CD4-positive, alpha-beta T cell treated with Interleukin-12 subunit alpha and Interleukin-12 subunit beta, for 1 hour (primary cell): ENCODE data around the gene B4GALT7.
"Not testable (repeated sequence)": the region's sequence is repeated elsewhere in the genome, so short reads cannot be mapped to it uniquely, and the experiment has no call there.

Experiments
- DNase-seq: peaks from one replicate; pipeline ENCODE4 v3.0.0-alpha.2; 2020

The B4GALT7 gene, protein sequence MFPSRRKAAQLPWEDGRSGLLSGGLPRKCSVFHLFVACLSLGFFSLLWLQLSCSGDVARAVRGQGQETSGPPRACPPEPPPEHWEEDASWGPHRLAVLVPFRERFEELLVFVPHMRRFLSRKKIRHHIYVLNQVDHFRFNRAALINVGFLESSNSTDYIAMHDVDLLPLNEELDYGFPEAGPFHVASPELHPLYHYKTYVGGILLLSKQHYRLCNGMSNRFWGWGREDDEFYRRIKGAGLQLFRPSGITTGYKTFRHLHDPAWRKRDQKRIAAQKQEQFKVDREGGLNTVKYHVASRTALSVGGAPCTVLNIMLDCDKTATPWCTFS

DNA sequence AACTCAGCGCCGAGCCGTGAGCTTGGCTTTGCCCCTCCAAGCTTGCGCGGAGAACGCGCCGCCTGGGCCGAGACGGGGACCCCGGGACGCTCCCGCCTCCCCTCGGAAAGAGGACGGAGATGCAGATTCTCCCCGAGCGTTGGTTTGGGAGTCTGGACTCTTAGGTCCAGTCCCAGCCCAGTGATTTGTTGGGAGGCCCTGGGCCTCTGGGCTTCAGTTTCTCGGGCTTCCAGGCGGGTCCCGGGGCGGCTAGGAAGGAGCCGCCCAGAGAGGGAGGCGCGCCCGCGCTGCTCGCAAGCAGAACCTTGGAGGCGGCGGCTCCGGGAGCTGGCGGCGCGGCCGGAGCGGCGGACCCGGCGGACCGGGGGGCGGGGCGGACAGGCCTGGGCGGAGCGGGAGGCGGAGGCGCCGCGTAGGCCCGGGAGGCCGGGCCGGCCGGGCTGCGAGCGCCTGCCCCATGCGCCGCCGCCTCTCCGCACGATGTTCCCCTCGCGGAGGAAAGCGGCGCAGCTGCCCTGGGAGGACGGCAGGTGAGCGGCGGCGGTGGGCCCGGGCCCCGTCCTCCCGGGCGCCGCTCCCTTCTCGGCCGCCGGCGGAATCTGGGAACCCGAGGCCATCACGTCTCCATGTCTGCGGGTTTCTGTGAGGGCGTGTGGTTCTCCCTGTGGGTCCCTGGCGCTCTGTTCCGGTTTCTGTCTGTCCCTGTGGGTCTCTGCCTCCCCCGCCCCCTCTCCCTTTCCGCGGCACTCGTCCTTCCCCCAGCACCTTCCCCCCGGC is at the start of gene B4GALT7:
Gene B4GALT7, plus strand, starts transcription at position 402 of the 777 bp plus-strand sequence. Its CDS starts 79 bp downstream, at position 481.
- peak; percentile 84 for DNase-seq

DNA sequence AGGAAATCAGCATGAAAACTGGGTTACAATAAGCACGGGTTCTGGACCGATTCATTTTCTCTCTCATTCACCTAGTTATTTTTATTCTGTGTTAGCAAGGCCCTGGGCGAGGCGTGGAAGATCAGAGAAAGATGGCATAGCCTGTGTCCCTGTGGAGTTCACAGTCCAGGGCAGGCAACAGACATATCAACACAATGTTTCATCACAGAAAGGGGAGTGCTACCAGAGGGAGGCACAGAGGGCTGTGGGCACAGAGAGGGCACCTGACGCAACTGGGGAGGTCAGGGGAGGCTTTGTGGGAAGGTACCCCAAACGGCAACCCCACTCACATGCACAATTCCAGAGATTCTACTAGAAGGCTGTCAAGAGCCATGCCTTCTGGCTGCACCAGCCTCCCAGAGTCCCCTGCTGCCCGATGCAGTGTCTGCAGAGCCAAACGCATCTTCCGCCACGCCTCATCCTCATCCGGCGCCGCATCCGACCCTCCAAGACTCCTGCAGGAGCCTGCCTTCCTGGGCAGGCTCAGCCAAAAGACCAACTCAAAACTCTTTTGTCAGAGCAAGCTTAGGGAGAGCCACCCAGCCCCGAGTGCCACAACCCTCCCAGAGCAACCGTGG is 47.0 kb upstream of the B4GALT7 start:
- DNase-seq: no peak

DNA sequence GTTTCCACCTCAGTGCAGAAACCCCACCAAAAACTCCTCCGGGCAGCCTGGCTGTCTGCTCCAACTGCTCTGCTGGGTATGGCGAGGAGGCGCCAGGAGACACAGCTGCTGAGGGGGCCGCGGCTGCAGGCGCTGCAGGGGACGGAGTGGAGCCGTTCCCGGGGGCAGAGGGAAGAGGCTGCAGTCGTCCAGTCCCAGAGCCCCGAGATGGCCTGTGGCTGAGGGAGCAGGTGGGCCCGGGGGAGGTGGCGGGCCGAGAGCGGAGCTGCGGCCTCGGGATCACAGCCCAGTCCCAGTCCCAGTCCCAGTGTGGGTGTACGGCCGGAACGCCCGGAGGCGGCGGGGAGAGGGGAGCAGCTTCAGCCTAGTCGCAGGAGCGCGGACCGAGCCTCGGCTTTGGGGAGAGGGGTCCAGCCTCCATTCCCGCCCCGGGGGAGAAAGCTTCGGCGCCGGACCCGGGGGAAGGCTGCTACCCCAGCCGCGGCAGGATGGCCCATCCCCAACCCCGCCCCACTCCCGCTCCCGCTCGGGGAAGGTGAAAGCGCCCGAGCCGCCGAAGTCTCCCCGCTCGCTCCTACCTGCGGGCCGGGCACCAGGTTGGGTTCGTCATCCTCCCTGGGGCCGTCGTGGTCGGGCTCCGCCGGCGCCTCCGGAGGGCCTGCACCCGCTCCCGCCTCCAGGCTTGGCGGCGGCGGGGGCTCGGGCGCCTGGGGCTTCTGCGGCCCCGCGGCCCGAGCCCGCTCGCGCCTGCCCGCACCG is 46.1 kb upstream of the B4GALT7 start:
- no peak for DNase-seq

DNA sequence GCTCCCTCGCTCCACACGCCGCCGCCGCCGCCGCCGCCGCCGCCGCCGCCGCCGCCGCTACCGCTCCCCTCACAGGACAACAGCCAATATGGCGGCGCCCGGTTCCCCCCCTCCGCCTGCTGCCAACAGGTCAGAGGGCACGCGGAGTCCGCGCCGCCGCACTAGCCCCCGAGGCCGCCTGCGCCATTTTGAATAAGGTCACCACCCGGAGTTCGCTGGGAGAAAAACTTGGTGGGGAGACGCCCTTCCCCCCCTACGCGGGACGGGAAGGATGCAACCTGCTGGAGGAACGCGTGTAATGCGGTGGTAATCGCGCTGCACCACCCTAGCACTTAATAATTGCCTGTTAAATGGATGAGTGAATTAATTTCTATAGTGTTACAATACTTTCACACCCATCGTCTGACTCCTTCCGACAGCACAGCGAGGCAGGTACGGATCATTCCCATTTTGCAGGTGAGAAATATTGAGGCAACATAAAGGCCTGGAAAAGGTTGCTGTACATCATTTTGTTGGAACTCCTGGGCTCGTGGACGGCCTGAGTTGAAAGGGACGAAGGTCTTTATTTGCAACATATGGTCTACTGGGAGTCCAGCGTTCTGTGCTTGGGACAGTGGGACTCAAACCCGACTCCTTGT is 45.3 kb upstream of the B4GALT7 start, which contains the start of gene FAM193B:
Gene FAM193B, minus strand, starts transcription at position 90 of the 638 bp plus-strand sequence. CDS start 105 bp downstream, outside the sequence.
- DNase-seq: peak; percentile 96

DNA sequence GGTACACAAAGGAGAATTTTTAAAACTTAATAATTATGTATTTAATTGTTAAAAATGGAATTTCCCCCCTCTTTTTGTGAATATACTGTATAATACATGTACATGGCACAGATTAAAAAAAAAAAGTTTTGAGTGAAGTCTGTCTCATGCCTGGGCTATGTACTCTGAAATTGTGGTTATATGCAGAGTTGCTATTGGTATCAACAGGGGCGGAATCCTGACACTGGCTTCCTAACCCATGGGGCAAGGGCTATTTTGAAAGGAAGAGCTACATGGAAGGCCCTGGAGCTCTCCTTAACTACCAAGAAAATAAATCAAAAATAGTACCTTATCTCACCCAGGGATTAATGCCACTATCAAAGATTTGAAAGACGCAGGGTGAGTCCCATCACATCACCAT is 44.7 kb upstream of the B4GALT7 start:
- DNase-seq: no peak

DNA sequence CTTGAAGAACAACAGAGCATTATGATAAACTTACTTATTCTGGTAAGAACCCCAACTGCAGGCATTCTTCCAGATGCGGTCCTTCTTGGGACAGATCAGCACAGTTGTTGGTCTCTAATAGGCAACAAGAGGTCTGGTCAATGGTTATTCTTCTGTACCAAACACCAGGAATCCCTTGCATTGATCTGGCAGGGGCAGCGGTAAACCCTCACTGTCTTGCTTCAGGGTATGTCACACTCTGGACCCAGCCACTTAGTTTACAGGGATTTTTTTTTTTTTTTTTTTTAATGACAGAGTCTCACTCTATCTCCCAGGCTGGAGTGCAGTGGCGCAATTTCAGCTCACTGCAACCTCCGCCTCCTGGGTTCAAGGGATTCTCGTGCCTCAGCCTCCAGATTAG is 44.3 kb upstream of the B4GALT7 start:
- DNase-seq: no peak

DNA sequence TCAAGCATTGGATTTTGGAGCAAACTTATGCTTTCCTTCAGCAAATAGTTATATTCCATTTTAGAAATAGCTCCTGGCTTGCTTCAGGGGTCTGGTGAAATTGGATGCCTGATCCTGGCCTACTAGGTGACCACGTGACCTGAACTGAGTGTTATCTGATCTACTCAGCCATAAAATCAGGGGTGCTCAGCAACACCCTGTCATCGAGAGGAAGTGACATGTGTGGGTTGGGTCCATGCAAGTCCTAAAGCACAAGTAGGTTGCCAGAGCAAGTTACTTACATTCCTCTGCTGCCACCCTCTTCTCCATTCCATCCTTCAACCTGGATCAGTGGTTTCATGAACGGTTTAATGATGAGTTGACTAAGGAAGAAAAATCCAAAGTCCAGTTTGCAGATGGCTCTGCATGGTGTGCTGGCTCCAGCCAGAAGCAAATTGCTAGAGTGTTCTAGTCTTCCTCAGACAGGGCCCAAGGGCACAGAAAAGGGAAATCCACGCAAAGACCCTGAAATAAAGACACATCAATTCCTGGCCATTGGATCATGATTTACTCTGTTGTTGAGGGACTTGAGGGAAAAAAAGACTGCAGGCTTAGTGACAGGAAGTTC is 42.8 kb upstream of the B4GALT7 start:
- peak; percentile 47 for DNase-seq

DNA sequence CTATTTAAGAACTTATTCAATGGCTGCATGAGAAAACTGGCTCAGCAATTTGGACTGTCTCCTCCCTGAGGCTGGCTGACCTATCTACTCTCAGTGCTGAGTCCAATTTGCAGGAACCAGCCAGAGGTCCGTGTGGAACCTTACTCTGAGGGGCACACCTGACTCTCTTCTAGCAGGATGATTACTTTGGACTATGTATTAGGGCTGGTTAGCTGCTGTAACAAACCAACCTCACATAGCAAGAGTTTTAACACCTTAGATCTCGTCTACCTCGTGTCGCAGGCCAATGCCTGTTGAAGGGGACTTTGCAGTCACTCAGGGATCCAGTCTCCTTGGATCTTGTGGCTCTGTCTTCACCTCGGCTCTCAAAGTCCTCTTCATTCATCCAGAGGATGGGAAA is 42.1 kb upstream of the B4GALT7 start:
- no peak for DNase-seq

DNA sequence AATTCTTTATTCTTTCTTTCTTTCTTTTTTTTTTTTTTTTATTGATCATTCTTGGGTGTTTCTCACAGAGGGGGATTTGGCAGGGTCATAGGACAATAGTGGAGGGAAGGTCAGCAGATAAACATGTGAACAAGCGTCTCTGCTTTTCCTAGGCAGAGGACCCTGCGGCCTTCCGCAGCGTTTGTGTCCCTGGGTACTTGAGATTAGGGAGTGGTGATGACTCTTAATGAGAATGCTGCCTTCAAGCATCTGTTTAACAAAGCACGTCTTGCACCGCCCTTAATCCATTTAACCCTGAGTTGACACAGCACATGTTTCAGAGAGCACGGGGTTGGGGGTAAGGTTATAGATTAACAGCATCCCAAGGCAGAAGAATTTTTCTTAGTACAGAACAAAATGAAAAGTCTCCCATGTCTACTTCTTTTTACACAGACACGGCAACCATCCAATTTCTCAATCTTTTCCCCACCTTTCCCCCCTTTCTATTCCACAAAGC is 40.4 kb upstream of the B4GALT7 start:
- not testable (repeated sequence) for DNase-seq

DNA sequence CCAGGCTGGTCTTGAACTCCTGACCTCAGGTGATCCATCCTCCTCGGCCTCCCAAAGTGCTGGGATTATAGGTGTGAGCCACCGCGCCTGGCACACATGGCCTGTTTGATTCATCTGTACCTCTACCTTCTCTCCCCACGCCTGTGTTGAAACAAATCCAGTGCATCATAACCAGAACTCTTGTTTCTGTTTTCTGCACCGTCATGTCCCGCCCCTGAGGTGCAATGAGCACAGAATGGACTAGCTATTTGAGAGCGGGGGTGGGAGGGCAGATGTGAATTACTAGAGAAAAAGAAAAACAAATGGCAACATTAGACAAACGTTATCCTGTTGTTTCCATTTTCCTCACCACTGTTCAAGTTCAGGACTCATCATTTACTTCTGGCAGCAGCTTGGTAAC is 34.9 kb upstream of the B4GALT7 start:
- no peak for DNase-seq

DNA sequence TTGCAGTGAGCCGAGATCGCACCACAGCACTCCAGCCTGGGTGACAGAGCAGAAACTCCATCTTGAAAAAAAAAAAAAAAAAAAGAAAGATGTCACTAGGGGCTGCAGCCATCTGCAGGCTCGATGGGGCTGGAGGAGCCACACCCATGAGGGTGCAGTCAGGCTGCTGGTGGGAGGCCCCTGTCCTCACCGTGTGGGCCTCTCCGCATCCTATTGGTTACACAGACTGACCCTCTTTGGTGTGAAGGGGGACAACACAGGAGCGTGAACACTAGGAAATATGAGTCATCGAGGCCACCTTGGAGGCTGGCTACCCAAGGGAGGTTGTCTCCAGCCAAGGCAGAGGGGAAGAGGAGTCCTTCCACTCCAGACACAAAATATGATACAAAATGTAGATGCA is 31.6 kb upstream of the B4GALT7 start:
- no peak for DNase-seq

DNA sequence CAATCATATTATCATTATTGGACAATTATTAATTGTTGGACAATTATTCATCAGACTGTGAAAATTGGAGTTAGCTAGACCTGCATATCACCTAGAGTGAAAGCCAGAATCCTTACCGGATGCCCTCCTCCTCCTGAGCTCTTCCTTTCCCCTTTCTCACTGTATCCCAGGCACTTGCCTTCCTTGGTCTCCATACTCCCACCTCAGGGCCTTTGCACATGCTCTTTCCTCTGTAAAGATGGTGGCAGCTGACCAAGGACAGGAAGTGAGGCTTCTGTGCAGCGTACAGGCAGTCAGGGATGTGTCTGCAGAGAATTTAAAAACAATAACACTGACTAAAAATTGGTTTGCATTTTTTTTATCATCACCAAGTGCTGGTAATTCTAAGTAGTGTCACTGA is 30.0 kb upstream of the B4GALT7 start:
- no peak for DNase-seq

DNA sequence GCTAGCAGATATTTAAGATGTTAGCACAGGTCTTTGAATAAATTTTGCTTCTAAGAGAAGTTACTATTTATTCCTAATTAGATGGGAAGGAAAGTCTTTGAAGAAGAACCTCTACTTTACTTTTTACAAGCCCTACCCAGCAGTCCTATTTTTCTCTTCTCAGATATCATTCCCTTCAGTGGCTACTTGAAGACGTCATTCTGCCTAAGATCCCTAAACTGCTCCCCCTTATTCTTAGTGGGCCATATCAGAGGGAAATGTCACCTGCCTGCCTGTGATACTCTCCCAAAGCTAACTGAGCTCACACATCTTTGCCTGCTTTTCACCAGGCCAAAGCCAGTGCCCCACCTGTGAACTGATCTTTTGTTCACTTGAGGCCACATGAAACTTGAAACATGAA is 24.4 kb upstream of the B4GALT7 start:
- no peak for DNase-seq

DNA sequence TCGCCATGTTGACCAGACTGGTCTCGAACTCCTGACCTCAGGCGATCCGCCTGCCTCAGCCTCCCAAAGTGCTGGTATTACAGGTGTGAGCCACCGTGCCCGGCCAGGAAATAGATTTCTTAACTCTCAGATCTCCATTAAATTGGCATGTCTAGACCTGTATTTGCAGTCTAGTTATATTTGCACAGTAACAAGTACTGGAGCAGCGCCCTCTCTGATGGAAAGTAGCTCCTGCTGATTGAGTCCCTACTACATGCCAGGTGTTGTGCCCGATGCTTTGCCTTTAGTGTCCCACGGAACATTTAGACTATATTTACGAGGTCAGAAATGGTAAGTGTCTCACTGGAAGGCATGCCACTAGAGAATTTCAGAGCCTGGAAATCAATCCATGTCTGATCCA is 23.8 kb upstream of the B4GALT7 start:
- DNase-seq: no peak

DNA sequence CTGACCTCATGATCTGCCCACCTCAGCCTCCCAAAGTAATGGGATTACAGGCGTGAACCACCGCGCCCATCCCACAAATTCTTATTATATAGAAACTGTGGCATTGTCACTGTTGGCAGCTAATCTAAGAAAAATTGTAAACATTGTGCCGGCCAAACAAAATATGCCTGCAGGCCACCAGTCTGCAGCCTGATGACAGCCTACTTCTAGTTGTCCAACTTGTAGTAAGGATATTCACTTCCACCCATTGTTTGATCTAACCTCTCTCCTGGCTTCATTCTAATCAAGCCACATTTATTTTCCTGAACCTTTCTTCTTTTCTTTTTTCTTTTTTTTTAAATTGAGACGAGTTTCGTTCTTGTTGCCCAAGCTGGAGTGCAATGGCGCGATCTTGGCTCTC is 21.6 kb upstream of the B4GALT7 start:
- DNase-seq: no peak

DNA sequence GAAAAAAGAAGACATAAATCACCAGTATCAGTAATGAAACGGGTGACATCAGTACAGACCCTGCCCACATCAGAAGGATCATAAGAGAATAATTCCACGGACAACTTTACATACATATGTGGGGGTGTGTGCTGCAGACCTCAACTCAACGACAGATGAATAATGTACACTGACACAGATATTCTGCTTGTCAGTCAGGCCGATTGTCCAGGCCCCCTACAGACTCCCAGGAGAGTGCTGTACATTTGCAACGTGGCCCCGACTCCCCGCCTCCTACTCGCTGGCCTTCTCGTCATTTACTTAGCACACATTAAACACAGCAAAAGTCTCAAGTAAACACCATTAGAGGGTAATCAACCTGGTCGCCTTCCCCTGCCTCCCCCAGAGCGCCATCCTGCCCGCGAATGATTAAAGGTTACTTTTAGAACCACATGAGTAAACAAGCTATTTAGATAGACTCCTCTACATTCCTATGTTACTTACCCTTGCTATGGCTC is 11.5 kb upstream of the B4GALT7 start:
- DNase-seq: no peak

DNA sequence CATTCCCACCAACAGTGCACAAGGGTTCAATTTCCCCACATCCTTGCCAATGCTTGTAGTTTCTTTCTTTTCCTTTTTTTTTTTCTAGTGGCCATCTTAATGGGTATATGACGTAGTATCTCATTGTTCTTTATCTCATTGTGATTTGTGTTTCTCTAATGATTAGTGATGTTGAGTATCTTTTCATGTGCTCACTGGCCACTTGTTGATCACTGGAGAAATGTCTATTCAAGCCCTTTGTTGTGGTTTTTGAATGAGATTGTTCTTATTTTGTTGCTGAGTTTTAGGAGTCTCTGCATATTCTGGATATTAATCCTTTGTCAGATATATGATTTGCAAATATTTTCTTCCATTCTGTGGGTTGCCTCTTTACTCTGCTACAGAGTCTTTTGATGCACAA is 9.5 kb upstream of the B4GALT7 start:
- DNase-seq: no peak

DNA sequence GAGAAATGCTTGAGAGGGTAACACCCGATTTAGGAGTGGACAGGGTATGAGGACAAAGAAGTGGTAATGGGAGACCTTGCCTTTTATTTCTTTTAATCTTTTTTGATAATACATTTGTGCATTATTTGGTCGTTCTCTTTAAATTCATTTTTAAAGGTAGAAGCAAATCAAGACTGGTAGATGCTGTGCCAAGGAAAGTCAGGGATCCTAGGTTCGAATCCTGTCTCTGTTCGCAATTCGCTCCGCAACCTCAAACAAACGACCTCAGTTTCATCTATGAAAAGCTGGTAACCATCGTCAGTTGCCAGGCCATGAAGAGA is 8.3 kb upstream of the B4GALT7 start:
- no peak for DNase-seq

DNA sequence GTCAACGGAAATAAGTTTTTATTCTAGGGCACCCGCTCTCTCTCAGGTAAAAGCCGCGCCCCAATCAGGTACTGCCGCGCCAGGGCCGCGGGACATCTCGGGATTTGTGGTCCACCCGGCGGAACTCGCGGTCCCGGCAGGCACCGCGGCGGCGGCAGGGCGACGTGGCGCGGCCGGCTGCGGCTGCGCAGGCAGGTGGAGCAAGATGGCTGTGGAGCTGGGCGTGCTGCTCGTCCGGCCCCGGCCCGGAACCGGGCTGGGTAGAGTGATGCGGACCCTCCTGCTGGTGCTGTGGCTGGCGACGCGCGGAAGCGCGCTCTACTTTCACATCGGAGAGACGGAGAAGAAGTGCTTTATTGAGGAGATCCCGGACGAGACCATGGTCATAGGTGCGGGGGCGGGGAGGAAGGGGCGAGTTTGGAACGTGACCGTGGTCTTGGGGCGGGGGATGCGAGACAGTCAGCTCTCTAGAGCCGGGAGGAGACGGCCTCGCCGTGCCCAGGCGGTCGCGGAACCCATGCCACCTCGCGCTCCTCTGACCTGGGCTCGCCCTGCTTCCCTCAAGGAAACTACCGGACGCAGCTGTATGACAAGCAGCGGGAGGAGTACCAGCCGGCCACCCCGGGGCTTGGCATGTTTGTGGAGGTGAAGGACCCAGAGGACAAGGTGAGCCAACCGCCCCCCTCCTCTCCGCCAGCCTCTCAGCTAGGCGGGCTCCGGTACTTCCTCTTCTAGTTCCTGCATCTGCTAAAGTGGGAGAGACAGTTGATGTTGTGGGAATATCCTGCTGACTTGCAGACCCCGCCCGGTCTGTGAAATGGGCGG is 7.7 kb upstream of the B4GALT7 start, which contains the start of gene TMED9:
Gene TMED9, plus strand, starts transcription at position 194 of the 825 bp plus-strand sequence. Its CDS starts 12 bp downstream, at position 206.
- DNase-seq: peak; percentile 90

DNA sequence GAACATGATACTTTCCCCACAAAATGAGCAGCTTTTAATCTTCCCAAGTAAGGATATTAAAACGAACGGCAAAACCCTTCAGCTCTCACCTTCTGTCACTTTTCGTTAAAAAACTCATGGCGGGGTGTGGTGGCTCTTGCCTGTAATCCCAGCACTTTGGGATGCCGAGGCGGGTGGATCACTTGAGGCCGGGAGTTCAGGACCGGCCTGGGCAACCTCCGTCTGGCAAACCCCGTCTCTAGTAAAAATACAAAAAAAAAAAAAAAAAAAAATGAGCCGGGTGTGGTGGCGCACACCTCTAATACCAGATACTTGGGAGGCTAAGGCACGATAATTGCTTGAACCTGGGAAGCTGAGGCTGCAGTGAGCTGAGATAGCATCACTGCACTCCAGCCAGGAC is 7.0 kb upstream of the B4GALT7 start:
- DNase-seq: no peak

DNA sequence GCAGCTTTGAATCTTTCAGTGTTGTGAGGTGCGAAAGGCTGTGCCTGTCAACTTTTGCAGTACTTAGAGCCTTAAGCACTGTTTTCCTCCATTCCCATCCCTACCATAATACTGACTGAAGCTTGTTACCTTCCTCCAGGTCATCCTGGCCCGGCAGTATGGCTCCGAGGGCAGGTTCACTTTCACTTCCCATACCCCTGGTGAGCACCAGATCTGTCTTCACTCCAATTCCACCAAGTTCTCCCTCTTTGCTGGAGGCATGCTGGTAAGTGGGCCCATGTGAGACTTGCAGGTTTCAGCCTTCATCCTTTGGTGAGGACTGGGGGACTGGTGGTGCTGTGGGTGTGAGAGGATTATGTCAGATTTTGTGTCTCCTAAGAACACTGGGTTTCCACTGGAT is 6.4 kb upstream of the B4GALT7 start:
- no peak for DNase-seq
